Renal cortical epithelial cell (primary cell): ENCODE data around the gene CUX1. TPM values are rescaled to one million over a fixed set of nuclear protein-coding genes. Genes with fewer than 3 reads are reported as not detected.

Experiments used
- DNase-seq: peaks from one replicate; pipeline ENCODE4 v3.0.0-alpha.2; 2011; ENCODE audit warnings: low read depth
- total RNA-seq: library from RNA; depleted of rRNA; stranded (reverse); fragments of >200 nt; gene quantifications from 2 replicates; pipeline ENCODE4 v1.2.3, GENCODE V29; 2014

Gene CUX1
- total RNA-seq, 1 donor from 2014 or later, result 139 TPM

DNA sequence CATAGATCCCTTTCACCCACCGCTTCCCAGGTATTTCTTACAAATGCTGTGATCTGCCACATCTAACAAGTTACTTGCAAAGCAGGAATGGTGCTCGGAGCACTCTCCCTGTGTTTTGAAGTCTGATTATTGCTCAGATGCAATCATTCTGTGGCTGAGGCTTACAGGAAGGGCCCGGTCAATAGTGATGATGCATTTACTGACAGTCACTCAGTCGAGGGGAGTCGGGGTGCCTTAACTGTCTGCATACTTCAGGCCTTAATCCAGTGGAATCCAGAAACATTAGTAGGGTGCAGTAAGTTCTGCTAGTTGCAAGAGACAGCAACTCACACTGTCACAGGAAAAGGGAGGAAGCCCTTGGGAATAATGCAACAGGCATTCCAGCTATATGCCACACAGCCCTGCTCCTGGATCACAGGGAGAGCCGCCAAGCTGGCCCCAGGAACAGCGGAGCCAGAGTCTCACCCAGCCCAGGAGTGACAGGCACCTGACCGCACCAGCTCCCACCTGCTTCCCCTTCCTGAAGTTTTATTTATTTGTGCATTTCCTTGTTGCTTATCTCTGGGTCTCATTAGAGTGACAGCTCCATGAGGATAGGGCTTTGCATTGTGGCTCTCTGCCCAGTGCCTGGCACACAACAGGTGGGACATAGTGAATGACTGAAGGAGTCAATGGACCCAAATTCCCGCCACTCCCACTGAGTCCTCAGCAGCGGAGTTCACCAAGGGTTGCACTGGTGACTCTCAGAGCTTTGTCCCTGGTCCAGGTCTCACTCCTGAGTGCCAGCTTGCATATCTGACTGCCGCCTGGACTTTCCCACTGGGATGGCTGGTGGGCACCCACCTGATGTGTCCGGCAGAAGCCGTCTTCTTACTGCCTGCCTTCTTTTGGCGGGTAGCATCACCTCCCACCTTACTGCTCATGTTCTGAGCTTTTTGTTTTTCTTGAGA is 256.8 kb downstream of the CUX1 start:
- no peak for DNase-seq

DNA sequence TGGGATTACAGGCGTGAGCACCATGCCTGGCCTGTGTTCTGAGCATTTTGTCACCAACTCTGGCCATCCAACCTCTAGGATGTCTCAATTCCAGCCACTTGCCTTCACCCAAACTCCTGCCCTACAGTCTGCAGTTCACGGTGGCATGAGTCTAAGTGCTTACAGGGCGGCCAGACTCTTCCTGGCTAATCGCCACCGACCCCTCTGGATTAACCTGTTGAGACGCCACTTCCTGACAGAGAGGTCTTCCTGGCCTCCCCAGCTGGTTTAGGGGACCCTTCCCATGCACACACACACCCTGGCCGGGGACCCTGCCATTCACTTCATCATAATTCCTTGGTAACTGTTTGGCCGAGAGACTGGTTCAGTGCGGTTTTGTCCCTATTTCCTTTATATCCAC is 257.7 kb downstream of the CUX1 start:
- no peak for DNase-seq

DNA sequence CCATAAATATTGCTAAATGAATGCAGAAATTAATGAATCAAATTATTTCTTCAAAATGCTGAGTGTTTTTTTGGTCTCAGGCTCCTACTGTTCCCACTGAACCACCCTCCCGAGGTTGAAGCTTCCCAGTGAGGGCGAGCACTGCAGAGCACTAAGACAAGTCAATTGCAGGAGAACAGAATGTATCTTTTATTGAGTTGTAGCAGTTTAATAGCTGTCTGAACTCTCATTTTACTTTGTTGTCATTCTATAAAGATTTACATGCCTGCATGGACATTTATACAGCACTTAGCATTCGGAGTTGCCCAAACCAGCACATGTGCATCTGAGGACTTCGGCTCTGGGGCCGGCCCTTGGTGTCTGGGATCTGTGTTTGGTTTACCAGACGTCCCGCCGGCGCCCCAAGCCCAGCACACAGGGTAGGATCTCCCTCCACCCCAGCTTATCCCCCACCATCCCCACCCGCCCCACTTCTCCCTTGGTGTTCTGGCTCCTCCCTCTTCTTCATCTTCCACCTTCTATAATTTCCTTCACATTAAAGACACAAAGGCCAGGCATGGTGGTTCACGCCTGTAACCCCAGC is 258.2 kb downstream of the CUX1 start:
- DNase-seq, result no peak

DNA sequence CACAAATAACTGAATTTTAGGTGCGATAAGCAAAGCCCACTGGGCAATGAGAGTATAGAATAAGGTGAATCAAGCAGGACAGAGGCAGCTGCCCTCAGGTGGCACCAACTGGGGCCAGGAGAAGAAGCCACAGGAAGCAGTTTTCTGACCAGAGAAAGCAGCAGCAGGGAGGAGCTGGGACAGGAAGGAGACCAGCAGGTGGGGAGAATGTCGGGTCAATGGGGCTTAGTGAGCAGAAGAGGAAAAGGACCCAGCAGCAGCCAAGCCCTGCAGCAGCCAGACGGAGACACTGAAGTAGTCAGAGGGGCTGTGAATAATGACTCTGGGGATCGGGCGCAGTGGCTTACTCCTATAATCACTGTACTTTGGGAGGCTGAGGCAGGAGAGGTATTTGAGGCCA is 259.7 kb downstream of the CUX1 start:
- no peak for DNase-seq

DNA sequence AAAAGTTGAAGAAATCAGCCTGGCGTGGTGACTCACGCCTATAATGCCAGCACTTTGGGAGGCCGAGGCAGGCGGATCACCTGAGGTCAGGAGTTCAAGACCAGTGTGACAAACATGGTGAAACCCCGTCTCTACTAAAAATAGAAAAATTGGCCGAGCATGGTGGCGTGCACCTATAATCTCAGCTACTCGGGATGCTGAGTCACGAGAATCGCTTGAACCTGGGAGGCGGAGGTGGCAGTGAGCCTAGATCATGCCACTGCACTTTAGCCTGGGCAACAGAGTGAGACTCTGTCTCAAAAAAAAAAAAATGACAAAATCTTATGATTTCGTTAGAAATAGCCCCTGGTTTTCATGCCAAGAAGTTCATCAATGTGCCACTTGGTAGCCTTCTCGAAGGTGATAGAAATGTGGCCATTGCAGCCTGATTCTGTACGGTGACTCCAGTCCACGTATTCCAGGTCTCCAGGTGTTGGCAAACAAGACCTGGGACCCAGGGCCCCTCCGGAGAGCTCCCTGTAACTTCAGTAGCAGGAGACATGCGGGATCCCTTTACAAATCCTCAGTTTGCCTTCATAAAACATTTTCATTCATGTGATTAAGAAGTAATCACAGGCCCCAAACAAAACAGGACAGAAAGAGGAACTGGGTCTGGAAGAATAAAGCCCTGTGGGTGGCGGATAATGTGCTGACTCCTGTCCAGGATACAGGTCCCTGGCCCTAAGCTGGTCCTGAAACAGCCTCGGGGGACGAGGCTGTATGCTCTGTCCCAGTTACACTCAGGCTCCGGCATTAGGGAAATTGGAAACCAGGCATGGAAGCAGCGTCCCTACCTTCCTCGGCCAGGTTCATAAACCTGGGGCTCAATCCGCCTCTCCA is 262.0 kb downstream of the CUX1 start:
- DNase-seq, result peak; percentile 43

DNA sequence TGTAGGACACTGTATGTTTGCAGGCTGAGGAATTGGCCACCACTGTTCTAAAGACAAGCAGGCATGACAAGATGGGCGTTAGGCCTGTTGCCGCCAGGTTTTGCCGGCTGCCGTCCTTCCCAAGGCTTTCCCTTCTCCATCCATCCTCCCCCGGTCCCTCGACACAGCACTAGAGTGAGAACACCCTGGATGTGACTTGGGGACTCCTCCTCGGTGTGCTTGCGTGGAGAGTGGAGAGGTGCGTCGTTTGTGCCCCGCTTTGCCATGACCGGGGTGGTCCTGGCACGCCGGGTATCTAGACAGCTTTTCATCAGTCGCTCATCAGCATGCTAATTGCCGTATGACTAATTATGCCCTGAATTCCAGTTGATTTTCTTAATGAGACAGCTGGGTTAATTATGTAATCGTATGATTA is 262.6 kb downstream of the CUX1 start:
- no peak for DNase-seq

DNA sequence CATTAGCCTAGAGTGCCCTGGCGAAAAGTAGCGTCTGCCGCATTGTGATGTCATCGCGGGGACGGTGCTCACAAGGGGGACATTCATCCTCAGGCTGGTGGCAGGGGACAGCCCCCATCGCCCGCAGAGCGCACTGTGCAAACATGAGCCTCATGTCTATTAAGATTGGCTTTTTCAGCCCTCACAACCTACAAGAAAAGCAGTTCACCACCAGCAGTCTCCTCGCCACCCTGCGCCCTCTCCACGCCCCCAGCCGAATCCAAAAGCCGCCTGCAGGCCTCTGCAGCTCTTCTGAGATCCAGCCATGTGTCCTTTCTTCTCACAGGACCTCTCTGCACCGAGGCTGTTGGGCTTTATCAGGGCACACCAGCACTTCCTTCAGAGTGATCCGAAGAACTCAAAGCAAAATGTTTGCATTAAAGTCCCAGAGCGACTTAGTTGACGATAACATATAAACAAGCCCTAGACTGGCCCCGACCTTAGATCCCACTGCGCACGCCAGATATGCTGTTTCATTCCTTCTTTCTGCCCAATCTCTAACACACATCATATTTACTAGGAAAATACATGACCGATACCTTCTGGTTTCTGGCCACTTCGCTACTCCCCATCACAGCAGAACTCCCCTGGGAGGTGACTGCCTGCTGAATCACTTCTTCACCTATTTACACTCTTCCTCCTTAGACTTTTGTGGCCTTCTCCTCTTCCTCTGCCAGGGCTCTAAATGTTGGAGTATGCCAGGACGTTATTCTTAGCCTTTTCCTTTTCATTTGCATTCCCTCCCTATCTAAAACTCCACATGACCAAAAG is 263.2 kb downstream of the CUX1 start:
- no peak for DNase-seq

DNA sequence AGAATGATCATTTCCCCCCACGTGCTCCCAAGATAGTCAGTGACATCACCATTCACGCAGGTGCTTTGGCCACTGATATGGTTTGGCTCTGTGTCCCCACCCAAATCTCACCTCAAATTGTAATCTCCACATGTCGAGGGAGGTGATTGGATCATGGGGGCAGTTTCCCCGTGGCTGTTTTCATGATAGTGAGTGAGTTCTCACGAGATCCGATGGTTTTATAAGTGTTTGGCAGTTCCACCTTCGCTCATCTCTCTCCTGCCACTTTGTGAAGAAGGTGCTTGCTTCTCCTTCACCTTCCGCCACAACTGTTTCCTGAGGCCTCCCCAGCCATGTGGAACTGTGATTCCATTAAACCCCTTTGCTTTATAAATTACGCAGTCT is 263.8 kb downstream of the CUX1 start:
- no peak for DNase-seq

DNA sequence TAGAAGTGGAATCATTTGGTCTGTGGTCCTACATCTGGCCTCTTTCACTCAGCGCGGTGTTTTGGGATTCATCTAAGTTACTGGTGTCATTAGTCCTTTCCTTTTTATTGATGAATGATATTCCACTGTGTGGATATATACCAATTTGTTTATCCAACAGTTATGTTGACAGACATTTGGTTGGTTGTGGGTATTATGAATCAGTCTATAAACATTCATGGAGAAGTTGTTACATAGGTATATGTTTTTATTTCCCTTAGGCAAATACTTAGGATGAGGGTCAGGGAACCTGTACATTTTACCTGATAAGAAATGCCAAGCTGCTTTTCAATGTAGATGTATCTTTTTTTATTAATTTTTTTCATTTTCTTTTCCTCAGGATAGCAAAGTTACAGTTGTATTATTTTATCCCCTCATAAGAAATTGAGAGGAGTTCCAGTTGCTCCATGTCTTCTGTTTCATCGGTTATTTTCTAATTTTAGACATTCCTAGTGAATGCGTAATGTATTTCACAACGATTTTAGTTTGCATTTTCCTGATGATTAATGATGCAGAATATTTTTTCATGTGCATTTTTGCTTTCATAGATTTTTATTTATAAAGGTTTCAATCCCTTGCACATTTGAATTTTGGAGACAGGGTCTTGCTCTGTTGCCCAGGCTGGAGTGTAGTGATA is 265.4 kb downstream of the CUX1 start:
- no peak for DNase-seq

DNA sequence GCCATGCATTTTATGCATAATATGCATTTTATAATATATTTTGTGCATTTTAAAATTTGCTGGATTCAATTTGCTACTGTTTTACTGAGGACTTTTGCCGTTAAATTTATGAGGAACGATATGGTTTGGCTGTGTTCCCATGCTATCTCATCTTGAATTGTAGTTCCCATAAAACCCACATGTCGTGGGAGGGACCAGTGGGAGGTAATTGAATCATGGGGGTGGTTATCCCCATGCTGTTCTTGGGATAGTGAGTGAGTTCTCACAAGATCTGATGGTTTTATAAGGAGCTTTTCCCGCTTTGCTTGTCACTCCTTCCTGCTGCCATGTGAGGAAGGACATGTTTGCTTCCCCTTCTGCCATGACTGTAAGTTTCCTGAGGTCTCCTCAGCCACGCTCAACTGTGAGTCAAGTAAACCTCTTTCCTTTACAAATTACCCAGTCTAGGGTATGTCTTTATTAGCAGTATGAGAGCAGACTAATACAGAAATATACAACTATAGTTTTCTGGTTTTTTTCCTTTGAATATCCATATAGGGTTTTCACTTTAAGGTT is 267.9 kb downstream of the CUX1 start:
- DNase-seq, result no peak

DNA sequence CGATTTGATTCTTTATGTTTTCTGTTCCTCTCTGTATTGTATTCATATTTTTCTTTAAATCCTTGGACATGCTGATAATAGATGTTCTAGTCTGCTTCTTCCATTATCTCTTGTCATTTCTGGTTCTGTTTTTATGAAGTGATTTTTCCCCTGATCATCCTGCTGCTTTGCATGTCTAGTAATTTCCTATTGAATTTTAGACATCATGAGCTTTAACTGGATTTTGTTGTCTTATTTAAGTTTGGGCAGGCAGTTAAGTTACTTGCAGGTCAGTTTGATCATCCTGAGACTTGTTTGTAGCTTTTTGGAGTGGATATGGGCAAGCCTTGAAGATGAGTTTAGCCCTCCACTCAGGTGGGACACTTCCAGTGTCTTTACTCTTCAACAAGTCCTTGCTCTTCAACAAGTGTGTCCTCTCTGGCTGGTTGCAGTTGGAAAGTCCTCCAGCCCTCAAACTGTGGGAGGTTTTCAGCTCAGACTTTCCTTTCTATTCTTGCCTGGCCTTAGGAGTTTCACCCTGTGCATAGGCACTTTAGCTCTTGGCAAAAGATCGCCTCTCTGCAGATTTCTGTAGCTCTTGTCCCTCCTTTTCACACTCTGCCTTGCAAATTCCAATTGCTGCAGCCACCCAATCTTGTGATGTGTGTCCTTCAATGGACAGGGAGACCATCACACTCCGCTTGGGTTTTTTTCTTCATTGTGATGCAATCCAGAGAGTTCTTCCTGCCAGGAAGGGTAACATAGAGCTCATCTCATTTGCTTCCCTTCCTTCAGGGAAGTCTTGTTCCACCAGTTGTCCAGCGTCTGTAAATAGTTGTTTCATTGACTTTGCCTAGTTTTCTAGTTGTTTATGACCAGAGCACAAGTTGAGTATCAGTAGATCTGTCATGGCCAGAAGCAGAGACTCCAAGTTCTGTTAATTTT is 272.0 kb downstream of the CUX1 start:
- DNase-seq, result no peak

DNA sequence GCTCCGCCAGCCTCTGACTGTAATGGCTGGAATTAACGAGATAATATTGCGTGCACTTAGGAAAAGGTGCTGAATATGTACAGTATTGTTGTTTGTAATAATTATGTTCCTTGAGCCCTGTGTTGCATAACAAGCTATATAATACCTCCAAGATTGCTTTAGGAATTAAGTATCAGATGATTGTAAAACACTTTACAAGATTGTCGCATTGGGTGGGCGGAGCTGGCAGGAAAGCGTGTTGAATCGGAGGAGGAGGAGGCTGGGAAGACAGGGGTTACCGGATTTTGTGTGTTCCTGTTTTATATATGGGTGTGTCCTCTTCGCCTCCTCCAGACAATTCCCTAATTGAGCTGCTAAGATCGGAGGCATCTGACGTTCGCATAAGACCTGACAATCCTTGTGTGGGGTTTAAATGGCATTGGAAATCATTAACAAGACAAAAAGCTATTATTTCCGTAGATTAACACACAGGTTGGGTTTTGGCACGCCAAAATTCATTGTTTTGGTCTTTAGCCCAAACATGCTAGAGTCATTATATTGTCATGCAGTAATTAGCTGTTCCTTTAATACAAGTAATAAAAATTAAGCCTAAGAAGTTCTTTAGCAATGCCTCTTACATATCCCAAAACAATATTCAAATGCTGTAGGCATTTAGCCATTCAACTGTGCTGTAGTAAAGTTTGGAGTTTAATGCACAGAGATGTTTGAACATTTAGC is 276.3 kb downstream of the CUX1 start:
- no peak for DNase-seq

DNA sequence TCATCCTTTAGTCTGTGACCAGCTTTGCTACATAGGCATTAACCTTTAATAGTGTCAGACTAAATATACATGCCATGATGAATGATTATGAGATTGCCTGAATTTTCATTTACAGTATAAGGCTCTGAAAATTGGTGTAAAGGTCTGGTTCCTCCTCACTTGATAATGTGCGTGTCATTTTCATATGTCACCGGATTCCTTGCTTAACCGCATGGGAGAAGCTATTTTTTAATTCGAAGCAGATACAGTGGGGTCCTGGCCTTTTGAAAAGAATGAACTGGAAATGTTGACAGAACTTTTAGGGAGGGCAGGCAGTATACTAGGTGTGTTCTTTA is 276.9 kb downstream of the CUX1 start:
- no peak for DNase-seq

DNA sequence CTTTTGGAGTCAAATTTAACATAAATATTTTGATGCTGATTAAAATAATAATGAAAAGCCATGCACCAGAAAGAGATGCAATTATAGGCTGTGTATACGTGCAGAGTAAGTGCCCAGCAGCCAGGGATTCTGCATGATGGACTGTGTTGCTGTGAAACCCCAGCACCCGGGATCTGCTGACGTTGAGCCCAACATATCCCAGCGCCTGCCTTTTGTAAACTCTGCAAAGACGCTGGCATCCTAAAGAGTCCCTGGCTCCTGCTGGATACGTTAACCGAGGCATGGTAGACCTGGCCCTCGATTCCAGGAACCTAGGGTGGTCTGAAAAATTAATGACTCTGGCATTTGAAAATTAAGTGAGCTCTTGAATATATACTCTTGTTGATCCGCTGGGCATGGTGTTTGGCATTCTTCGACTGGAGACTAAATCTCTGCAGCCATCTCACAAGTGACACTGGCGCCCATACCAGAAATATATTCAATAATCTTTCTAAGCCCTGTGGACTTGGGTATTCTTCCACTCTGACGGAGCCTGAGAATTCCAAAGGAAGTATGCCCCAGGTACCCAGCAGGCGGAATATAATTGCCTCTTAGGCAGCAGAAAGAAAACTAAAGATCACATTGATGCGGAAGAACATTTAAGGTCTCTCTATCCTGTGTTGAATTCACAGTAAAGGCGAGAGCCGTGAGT is 278.0 kb downstream of the CUX1 start:
- DNase-seq, result no peak

DNA sequence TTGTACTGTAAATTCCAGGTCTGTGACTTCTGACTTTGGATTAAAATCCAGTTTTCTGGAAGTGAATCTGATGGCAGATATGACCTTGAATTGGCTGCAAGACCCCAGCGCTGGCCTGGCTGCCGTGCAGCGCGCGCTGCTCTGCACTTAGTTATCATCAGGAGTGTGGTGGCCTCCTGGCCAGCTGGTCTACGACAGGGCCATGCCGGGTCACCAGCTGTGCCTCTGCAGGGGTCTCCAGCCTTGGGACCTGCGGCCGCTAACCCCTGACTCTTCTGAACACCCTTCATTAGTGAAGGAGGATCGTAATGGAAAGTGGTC is 278.5 kb downstream of the CUX1 start:
- DNase-seq, result no peak

DNA sequence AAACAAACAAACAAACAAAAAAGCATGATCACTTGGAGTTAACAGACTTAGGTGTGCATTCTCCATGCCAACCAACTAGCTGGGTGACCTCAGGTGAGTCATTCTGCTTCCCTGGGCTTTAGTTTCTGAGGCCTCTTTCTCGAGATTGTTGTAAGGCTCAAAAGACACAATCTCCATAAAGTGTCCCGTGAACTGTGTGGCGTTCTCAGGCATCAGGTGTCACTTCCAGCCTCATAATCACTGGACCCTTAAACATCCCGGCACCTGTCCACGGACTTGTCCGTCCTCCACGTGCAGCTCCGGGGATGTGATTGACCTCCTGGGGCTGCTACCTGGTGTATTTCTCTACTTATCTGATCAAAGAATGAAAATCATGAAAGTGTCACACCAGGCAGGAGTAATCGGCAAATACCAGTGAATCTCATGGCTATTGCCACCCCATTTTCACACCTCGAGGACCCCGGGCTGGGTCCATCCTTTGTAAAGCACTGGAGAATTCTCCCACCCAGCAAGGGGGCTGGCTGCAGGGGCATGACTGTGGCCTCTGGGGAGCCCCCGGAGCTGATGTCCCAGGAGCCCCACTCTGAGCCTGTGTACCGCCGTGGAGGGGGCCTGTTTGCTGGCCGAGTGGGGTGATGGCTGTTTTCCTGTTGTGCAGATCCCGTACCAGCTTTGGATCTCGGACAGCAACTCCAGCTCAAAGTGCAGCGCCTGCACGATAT is 279.4 kb downstream of the CUX1 start:
- DNase-seq, result peak; percentile 60

DNA sequence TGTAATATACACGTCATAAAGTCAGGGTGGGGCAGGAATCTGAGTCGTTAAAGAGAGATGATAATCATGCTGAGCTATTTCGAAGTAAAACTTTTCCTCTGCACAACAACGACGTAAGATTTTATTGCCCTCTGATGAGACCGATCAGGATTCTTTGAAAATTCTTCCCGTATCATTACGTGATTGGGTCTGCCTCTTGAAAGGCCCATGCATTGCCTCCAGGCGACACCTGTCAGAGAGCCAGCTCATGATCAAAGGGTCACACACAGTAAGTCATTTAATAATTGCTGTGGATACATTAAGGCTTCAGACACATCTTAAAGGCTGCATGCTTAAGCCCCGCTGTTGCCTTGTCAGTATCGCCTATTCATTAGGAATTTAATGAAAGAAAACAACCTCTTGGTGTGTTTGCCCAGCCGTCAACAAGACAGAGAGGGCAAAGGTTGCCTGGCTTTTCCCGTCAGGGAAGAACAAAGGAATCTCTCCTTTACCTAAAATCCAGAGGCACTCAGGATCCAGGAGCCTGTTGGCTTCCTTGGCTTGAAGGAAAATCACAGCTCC is 280.3 kb downstream of the CUX1 start:
- no peak for DNase-seq

DNA sequence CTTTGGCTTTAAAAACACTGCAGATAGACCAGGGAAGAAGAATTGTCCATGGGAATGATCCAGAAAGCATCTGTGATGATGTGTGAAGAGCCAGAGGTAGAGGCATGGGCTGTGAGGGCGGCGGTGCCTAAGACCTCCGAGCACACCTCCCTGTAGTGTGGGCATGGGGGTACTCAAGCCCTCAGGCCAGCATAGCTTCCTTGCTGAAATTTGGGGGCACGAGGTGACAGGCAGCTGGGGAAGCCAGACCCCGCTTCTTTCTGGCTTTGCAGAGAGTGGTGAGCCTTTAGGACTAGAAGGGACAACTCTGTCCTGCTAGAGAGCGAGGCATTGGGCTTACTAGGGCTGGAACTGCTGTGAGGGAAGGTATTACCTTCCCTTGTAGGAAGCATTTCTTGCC is 281.6 kb downstream of the CUX1 start:
- DNase-seq, result no peak
